GM19397 (cell line): ENCODE results near the gene THSD7B.
"Not testable (repeated sequence)": the region's sequence is repeated elsewhere in the genome, so short reads cannot be mapped to it uniquely, and the experiment has no call there.

Experiments used
- ATAC-seq: cut with Tn5 transposase; IDR thresholded peaks from one replicate; pipeline ENCODE4 v1.9.1; 2021; ENCODE audit warnings: mild to moderate bottlenecking, moderate library complexity; ENCODE audit not compliant: unreplicated experiment

The THSD7B gene

DNA sequence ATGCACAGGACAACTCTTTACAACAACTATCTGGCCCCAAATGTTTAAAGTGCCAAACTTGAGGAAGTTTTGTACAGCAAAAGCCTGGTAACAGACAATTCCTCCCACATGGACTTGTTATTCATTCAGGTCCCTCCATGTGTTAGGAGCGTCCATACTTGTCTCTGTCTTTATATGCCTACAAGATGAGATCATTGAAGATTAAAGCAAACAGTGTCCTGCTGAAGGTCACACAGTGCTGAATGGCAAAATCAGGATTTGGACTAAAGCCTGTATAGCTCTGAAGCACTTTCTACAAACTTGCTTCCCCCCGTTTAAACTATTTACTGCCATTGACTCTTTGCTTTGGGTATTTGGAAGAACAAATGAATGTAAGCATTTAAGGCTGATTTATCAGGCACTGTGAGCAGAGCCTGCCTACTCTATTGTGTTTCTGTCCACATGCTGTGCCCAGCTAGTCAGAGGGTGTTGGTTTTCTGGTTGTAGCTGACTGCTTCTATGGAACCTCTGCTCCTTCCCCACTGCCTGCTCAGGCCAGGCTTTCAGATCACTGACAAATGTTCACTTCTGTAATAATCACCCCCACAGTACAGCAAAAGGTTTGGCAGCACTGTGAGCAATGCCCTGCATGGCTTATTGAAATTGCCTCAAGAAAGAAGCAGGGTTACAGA is 274.3 kb downstream of the THSD7B start:
- ATAC-seq: no peak

GRCh38 chr2:137047369-137047768 is 282.0 kb downstream of the THSD7B start:
- ATAC-seq: no peak

DNA sequence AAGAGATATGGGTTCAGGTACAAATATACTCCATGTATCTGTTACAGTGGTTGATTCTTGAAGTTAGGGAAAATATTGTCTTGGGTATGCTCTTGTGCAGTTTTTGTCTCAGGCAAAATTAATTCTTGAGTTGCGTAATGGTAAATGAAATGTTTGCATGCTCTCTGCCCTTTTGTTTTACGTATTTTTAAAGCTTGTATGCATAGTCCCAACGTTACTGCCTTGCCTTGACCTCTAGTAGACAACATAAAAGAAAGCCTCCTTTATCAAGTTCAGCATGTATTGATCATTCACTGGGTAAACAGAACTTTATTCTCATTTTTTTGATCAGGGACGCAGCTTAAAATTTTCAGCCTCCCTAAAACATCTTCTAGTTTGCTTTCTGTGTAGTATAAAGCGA is 283.1 kb downstream of the THSD7B start:
- no peak for ATAC-seq

DNA sequence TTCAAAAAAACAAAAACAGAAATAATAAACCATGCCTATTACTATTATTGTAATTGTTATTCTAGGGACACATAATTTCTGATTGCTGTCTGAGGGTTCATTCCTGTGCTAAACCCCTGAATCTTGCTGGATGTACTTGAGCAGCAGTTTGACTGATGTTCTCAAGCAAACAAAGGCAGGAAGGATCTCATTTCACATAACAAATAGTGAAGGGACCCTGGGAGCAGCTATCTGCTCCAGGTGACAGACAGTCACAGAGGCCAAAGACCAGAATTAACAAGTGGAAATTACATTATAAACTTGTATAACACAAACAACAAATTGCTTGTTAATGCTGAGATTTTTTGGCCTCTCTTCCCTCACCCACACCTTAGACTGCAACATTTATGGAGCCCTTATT is 284.2 kb downstream of the THSD7B start:
- ATAC-seq: no peak

DNA sequence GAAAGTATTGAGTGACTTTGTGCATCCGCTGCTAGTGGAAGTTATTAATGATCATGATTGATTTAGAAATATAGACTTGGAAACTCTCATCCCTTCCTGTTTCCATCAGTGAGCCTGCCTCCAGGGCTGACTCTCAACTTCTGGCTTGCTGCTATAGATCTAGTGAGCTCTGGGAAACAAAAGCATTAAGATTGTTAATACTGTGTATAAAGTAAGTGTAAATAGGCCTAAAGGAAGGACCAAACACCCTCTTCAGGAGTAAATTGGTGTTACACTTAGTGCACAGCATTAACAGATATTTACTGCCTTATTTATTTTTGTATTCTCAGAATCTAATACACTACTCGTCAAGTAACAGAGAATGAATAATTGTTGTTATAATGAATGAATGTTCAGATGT is 285.6 kb downstream of the THSD7B start:
- ATAC-seq: no peak

GRCh38 chr2:137051778-137052398 is 286.5 kb downstream of the THSD7B start:
- ATAC-seq: no peak

GRCh38 chr2:137056704-137057103 is 291.4 kb downstream of the THSD7B start:
- no peak for ATAC-seq

- not testable (repeated sequence) for ATAC-seq
Measured at GRCh38 chr2:137076111-137076765, 310.9 kb downstream of the THSD7B start.

DNA sequence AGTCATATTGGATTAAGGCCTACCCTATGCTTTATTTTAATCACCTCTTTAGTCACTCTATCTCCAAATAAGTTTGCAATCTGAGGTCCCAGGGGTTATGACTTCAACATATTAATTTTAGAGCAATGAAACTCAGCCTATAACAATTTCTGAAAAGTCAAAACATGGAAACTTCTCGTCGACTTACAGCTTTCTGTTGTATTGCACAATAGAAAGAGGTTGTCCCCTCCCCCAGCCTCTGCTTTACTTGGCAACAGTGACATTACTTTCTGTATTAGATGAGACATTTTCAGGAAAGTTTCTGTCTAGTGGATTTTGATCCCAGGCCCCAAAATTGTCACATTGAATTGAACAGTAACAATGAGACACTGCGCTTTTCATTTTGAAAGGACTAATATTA is 326.4 kb downstream of the THSD7B start:
- no peak for ATAC-seq

DNA sequence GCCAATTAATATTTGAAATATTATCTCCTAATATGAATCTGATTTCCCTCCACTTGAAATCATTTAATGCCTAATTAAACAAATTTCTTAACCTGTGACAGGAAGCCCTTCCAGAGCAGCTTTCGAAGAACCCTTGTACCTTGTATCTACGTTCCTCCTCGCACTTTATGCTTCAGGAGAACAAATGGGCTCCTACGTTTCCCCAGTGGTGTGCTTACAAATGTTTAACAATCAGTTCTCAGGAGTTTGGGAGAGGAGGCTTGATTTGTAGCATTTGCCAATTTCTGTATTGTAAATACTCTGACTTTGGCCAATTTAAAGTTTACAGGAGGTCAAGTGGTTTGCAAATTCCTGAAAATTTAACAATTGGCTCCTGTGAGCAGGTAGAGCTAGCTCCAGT is 327.8 kb downstream of the THSD7B start:
- no peak for ATAC-seq

DNA sequence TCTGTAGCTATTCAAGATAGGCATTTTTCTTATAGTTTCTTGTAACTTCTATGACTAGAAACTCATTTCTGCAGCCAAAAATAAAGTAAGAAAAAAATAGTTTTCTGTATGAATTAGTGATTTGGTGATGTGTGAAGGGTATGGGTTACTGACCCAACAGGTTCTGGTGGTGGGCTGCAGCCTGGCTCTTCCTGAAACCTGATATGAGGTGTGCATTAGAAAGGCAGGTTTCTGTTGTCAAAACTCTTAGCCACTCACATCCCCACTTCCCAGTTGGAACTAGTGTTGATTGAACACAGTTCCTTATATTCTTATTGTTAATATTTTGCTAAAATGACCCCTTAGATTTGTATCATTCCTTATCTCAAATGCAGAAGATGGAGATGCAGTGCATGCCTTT is 330.8 kb downstream of the THSD7B start:
- ATAC-seq: no peak

DNA sequence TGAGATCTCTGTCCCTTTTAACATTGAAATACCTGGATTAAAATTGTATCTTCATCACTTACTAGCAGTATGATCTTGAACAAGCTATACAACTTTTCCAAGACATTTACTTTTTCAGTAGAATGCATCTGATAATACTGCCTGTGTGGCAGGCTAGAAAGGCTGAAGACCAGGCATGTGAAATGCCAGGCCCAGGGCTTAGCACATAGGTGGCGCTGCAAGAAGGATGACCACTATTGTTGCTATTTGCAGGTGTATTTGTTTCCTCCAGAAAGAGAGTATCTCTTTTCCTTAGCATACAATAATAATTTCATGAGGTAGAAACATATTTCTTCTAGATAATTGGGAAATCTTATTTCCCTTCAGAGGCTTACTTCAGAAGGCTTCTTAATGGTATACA is 331.3 kb downstream of the THSD7B start:
- ATAC-seq: no peak

- not testable (repeated sequence) for ATAC-seq
Measured at GRCh38 chr2:137101814-137102213, 336.5 kb downstream of the THSD7B start.

DNA sequence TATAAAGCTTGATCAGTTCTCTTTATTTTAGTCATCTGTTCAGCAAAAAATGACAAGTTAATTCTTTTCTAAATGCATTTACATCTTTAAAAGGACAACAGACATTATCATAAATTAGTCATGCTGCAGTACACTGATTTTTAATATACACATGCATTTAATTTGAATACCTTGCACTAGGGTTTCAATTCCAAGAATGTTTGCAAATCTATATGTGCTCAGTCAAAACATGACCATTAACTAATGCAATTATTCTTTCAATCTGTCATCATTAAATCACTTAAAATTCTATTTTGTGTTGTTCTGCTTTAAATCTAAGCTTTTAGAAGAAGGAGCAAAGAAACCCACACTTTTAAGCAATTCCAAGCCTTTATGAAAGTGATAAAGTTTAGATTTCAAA is 342.6 kb downstream of the THSD7B start:
- ATAC-seq: no peak

- no peak for ATAC-seq
Measured at GRCh38 chr2:137111896-137112295, 346.6 kb downstream of the THSD7B start.

GRCh38 chr2:137115081-137115794 is 349.9 kb downstream of the THSD7B start:
- ATAC-seq: no peak

- ATAC-seq: no peak
Measured at GRCh38 chr2:137115795-137116089, 350.4 kb downstream of the THSD7B start.

DNA sequence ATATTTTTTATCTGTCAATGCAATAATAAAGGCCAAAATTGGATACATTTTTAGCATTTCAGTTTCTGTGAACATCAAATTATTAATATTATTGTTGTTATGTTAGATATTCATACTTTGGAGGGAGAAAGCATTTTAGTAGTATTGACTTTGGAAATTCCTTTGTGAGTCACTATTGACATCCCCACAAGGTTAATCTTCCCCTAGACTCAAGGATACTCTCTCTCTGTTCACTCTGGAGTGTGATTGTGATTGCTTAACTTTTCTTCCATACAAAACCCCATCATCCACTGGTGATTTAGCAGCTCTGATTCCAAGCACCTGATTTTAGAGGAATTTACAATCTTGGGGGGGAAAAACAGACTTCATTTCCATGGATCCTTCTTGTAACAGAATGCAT is 352.0 kb downstream of the THSD7B start:
- ATAC-seq: no peak

GRCh38 chr2:137118140-137118539 is 352.8 kb downstream of the THSD7B start:
- no peak for ATAC-seq

GRCh38 chr2:137123226-137123625 is 357.9 kb downstream of the THSD7B start:
- no peak for ATAC-seq

GRCh38 chr2:137133225-137133624 is 367.9 kb downstream of the THSD7B start:
- ATAC-seq: no peak

- no peak for ATAC-seq
Measured at GRCh38 chr2:137138263-137138662, 372.9 kb downstream of the THSD7B start.
